ENCODE results near the gene COMMD9. TPM values are rescaled to one million over a fixed set of nuclear protein-coding genes. Genes with fewer than 3 reads are reported as not detected.

Gene COMMD9
- polyA plus RNA-seq, 12 donors, result 53.8 to 78.7 (median 58.2) TPM; not detected in 1

DNA sequence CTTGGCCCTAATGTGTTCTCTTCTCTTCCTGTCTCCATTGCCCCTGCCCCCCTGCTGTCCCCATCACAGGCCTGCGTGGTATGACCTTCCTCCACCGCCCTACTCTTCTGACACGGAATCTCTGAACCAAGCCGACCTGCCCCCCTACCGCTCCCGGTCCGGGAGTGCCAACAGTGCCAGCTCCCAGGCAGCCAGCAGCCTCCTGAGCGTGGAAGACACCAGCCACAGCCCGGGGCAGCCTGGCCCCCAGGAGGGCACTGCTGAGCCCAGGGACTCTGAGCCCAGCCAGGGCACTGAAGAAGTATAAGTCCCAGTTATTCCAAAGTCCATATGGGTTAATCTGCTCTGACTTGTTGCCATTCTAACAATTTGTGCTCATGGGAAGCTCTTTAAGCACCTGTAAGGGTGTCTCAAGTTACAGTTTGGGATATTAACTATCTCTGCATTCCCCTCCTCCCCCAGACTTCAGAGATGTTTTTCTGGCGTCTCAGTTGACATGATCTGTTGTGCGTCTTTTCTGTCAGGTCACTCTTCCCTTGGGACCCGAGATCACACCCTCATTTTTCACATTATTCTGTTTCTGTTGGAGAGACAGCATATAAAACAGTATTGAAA lies 60.0 kb downstream of the COMMD9 start:
- DNase-seq, result no peak

- no peak for DNase-seq
Observed at GRCh38 chr11:36228689-36229088, 60.5 kb downstream of the COMMD9 start.

DNA sequence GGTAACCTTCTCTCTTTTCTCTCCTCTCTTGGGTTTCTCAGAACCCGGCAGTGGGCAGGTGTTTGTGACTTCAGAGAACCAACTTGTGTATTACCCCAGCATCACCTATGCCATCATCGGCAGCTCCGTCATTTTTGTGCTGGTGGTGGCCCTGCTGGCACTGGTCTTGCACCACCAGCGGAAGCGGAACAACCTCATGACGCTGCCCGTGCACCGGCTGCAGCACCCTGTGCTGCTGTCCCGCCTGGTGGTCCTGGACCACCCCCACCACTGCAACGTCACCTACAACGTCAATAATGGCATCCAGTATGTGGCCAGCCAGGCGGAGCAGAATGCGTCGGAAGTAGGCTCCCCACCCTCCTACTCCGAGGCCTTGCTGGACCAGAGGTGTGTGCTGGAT lies 62.2 kb downstream of the COMMD9 start:
- no peak for DNase-seq

DNA sequence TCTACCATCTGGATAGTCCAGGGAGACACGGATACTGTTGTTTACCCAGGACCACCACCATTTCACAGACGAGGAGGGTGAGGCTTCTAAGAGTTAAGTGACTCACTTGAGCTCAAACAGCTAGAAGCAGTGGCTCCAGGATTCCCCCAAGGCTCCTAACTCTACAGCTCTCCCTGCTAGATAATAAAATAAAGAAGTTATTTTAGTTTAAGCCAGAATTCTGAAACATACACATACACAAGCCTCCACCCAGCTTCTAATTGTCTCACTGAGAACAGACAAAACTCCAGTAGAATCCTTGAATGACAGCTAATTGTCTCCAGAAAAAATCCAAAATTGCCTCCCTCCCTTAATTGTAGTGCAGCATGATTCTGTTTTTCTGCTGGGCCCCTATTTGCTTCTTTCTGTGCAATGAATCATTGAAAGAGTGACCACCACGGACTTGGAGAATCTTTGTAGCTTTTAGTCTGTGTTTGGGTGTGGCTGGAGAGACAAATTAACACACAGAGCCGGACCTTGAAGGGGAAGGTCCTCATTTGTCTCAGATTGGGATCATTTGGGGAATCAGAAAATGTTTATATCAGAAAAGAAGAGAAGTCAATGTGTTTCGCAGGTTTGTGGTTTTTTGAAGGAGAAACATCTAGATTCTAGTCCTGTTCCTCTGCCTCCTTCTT lies 64.9 kb downstream of the COMMD9 start:
- no peak for DNase-seq

- no peak for DNase-seq
Observed at GRCh38 chr11:36222831-36223635, 66.2 kb downstream of the COMMD9 start.

Other genes starting within 250 kb of the COMMD9 start
- gene PRR5L, start 6.9 kb upstream of the COMMD9 start, polyA plus RNA-seq (ENCODE audit: insufficient read length in 12 of 12), result 1 to 10 TPM in 10 of 12 donors, not detected in 2; 5.0 to 9.3 (median 8.3) TPM
- gene TRAF6, start 220.8 kb upstream of the COMMD9 start, polyA plus RNA-seq (ENCODE audit: insufficient read length in 12 of 12), result 10 to 100 TPM in 11 of 12 donors, not detected in 1; 15.7 to 22.3 (median 20.4) TPM